H1 (cell line): ENCODE results near the gene SLC12A5. TPM values are rescaled to one million over a fixed set of nuclear protein-coding genes. Genes with fewer than 3 reads are reported as not detected.

Source experiments
- CTCF ChIA-PET: fragments of 300-600 bp; sonication (Branson Sonifier 250); formaldehyde crosslinking; loops from one replicate; lab custom pipeline; 2021; ENCODE audit not compliant: partially characterized antibody; lab: Charles Lee
- POLR2A ChIA-PET: fragments of 300-600 bp; sonication (Branson Sonifier 250); formaldehyde crosslinking; loops from one replicate; lab custom pipeline; 2021; ENCODE audit warnings: inconsistent platforms; ENCODE audit not compliant: partially characterized antibody; lab: Charles Lee
- DNase-seq, 2 experiments: peaks; one replicate each; pipeline versions ENCODE4 v3.0.0 to v3.0.0-alpha.2; 2010 to 2022; ENCODE audit warnings: low spot score in 2 of 2, low read depth in 1 of 2, mixed read lengths in 1 of 2
- FAIRE-seq: peaks from 2 replicates; lab custom pipeline; 2011; peaks lifted over from hg19 to GRCh38; lab: Jason Lieb, UNC
- H2AFZ ChIP-seq: 2 replicates; pipeline ENCODE4 v1.8.1; 2012; ENCODE audit warnings: low read length, inconsistent platforms
- H2AK5ac ChIP-seq: 2 replicates; pipeline ENCODE4 v1.6.1; 2013; ENCODE audit warnings: low read depth, low read length
- H2BK120ac ChIP-seq: replicated peaks from 2 replicates; pipeline ENCODE3; 2013; ENCODE audit warnings: low read depth, low read length, inconsistent platforms
- H2BK12ac ChIP-seq: 2 replicates; pipeline ENCODE4 v1.6.1; 2013; ENCODE audit warnings: low read depth, low read length
- H2BK15ac ChIP-seq: 2 replicates; pipeline ENCODE4 v1.6.1; 2013; ENCODE audit warnings: low read length
- H2BK20ac ChIP-seq: 2 replicates; pipeline ENCODE4 v1.6.1; 2013; ENCODE audit warnings: low read length
- H2BK5ac ChIP-seq: 2 replicates; pipeline ENCODE4 v1.6.1; 2013; ENCODE audit warnings: low read depth, low read length
- H3K14ac ChIP-seq: 2 replicates; pipeline ENCODE4 v1.6.1; 2013; ENCODE audit warnings: inconsistent platforms; ENCODE audit not compliant: insufficient read length
- H3K18ac ChIP-seq: 2 replicates; pipeline ENCODE4 v1.6.1; 2013; ENCODE audit warnings: low read length; ENCODE audit errors: extremely low read depth
- H3K23ac ChIP-seq: 2 replicates; pipeline ENCODE4 v1.6.1; 2013; ENCODE audit warnings: inconsistent platforms; ENCODE audit not compliant: insufficient read length
- H3K23me2 ChIP-seq: 2 replicates; pipeline ENCODE4 v1.6.1; 2013; ENCODE audit warnings: low read depth, low read length
- H3K27ac ChIP-seq: 2 replicates; pipeline ENCODE4 v1.6.1; 2011; ENCODE audit warnings: low read depth, low read length, inconsistent platforms
- H3K27me3 ChIP-seq, 4 experiments: replicated peaks in 1 of 4; 1 replicate in 1 of 4; 2 replicates in 3 of 4; pipeline versions ENCODE4 v1.6.1 to v1.8.1; 2011 to 2013; ENCODE audit warnings: low read length in 3 of 4, mild to moderate bottlenecking in 3 of 4, inconsistent platforms in 2 of 4, mixed read lengths in 2 of 4, moderate library complexity in 1 of 4; ENCODE audit not compliant: control insufficient read depth in 3 of 4, insufficient read depth in 3 of 4; ENCODE audit errors: extremely low read depth in 1 of 4
- H3K36me3 ChIP-seq, 4 experiments: 2 replicates each; pipeline versions ENCODE4 v1.6.1 to v1.8.1; 2011 to 2013; ENCODE audit warnings: mild to moderate bottlenecking in 4 of 4, low read length in 3 of 4, moderate library complexity in 2 of 4, control low read depth in 1 of 4, inconsistent platforms in 1 of 4; ENCODE audit not compliant: insufficient read depth in 4 of 4, control insufficient read depth in 2 of 4
- H3K4ac ChIP-seq: replicated peaks from 2 replicates; pipeline ENCODE3; 2013; ENCODE audit warnings: low read length, low read depth, mixed read lengths, inconsistent platforms; ENCODE audit not compliant: insufficient read length
- H3K4me1 ChIP-seq, 4 experiments: replicated peaks in 1 of 4; 1 replicate in 1 of 4; 2 replicates in 3 of 4; pipeline versions ENCODE4 v1.6.1 to v1.8.1; 2011 to 2013; ENCODE audit warnings: low read length in 3 of 4, inconsistent platforms in 2 of 4, mixed read lengths in 1 of 4; ENCODE audit not compliant: insufficient read depth in 4 of 4, control insufficient read depth in 3 of 4
- H3K4me2 ChIP-seq, 2 experiments: 2 replicates each; pipeline versions ENCODE4 v1.6.1 to v1.8.1; 2011 to 2013; ENCODE audit warnings: low read depth in 2 of 2, low read length in 2 of 2, control low read depth in 1 of 2, inconsistent platforms in 1 of 2, mild to moderate bottlenecking in 1 of 2; ENCODE audit not compliant: insufficient read depth in 1 of 2
- H3K4me3 ChIP-seq, 4 experiments: fragments of 200-600, 300-600 bp in 1 of 4; sonication (generic), shearing (Covaris generic), sonication (Bioruptor Twin) in 1 of 4; 2 replicates each; pipeline versions ENCODE4 v1.5.1 to v1.8.1; 2011 to 2016; ENCODE audit warnings: low read length in 4 of 4, low read depth in 3 of 4, control low read depth in 2 of 4, inconsistent platforms in 2 of 4, mild to moderate bottlenecking in 2 of 4, mixed read lengths in 1 of 4, moderate library complexity in 1 of 4; ENCODE audit not compliant: insufficient read depth in 2 of 4; ENCODE audit errors: extremely low read depth in 1 of 4
- H3K56ac ChIP-seq: replicated peaks from 2 replicates; pipeline ENCODE3; 2013; ENCODE audit warnings: low read depth, mild to moderate bottlenecking, mixed read lengths, low read length, inconsistent platforms; ENCODE audit not compliant: insufficient read length
- H3K79me1 ChIP-seq: 2 replicates; pipeline ENCODE4 v1.6.1; 2013; ENCODE audit warnings: low read depth, low read length, control low read depth
- H3K79me2 ChIP-seq, 2 experiments: 2 replicates each; pipeline versions ENCODE4 v1.6.1 to v1.8.1; 2012 to 2013; ENCODE audit warnings: low read length in 2 of 2, mild to moderate bottlenecking in 2 of 2, inconsistent platforms in 1 of 2; ENCODE audit not compliant: insufficient read depth in 2 of 2, control insufficient read depth in 1 of 2
- H3K9ac ChIP-seq, 4 experiments: replicated peaks in 1 of 4; 1 replicate in 1 of 4; 2 replicates in 3 of 4; pipeline versions ENCODE4 v1.6.1 to v1.8.1; 2011 to 2013; ENCODE audit warnings: low read depth in 3 of 4, low read length in 3 of 4, control low read depth in 2 of 4, mild to moderate bottlenecking in 2 of 4, moderate library complexity in 2 of 4, inconsistent platforms in 1 of 4; ENCODE audit errors: extremely low read depth in 1 of 4
- H3K9me3 ChIP-seq, 2 experiments: 2 replicates each; pipeline versions ENCODE4 v1.6.1 to v1.8.1; 2012 to 2013; ENCODE audit warnings: mild to moderate bottlenecking in 2 of 2, moderate library complexity in 2 of 2, control low read depth in 1 of 2, inconsistent platforms in 1 of 2, low read depth in 1 of 2, low read length in 1 of 2, mixed read lengths in 1 of 2; ENCODE audit not compliant: insufficient read depth in 2 of 2
- H4K20me1 ChIP-seq, 2 experiments: replicated peaks in 1 of 2; 2 replicates each; pipeline versions ENCODE3 to v1.8.1; 2011 to 2013; ENCODE audit warnings: inconsistent platforms in 2 of 2, low read length in 2 of 2, mild to moderate bottlenecking in 1 of 2; ENCODE audit not compliant: insufficient read depth in 2 of 2, control insufficient read depth in 1 of 2
- H4K5ac ChIP-seq: 2 replicates; pipeline ENCODE4 v1.6.1; 2013; ENCODE audit warnings: low read length, low read depth, mixed read lengths, inconsistent platforms; ENCODE audit not compliant: insufficient read length
- H4K8ac ChIP-seq: 2 replicates; pipeline ENCODE4 v1.8.0; 2013; ENCODE audit warnings: mild to moderate bottlenecking, moderate library complexity, low read length, inconsistent platforms; ENCODE audit not compliant: insufficient read depth; ENCODE audit errors: extremely low read depth
- H4K91ac ChIP-seq: replicated peaks from 2 replicates; pipeline ENCODE3; 2013; ENCODE audit warnings: low read length, mixed read lengths, inconsistent platforms; ENCODE audit not compliant: insufficient read length
- CTBP2 ChIP-seq: IDR thresholded peaks from 2 replicates; pipeline ENCODE4 v1.7.0; 2011; ENCODE audit warnings: borderline replicate concordance, mild to moderate bottlenecking, moderate library complexity, mixed read lengths, low read length; ENCODE audit not compliant: insufficient read depth, insufficient read length
- EZH2 ChIP-seq: fragments of 200-600 bp; sonication (generic); IDR thresholded peaks from 2 replicates; pipeline ENCODE4 v1.7.1; 2012; ENCODE audit warnings: low read depth, mild to moderate bottlenecking, moderate library complexity, low read length, inconsistent platforms; ENCODE audit not compliant: severe bottlenecking
- HDAC6 ChIP-seq: IDR thresholded peaks from one replicate; pipeline ENCODE4 v1.7.1; 2012; ENCODE audit warnings: low read depth, mild to moderate bottlenecking, inconsistent platforms, low read length, moderate library complexity
- NANOG ChIP-seq: IDR thresholded peaks from 2 replicates; pipeline ENCODE4 v1.6.1; 2011; ENCODE audit warnings: low read length, low read depth, mild to moderate bottlenecking, inconsistent platforms; ENCODE audit not compliant: insufficient read depth, poor library complexity, severe bottlenecking
- PHF8 ChIP-seq: fragments of 200-600 bp; sonication (generic); conservative IDR thresholded peaks from 2 replicates; pipeline ENCODE4 v1.7.1; 2012; ENCODE audit warnings: low read depth, mild to moderate bottlenecking, inconsistent platforms, low read length, moderate library complexity
- SIN3A ChIP-seq, 2 experiments: IDR thresholded peaks in 1 of 2; conservative IDR thresholded peaks in 1 of 2; 2 replicates each; pipeline ENCODE4 v1.6.1; 2011 to 2012; ENCODE audit warnings: low read length in 2 of 2, improper control_type of control experiment in 1 of 2, low read depth in 1 of 2, mild to moderate bottlenecking in 1 of 2
- WGBS, 2 experiments: shearing (Covaris generic) in 1 of 2; methylation state at CpG; one replicate each; pipeline versions ENCODE4 v1.1.6 to v1.1.7; 2013 to 2015; ENCODE audit warnings: low lambda C conversion rate in 2 of 2, mixed read lengths in 2 of 2, inconsistent platforms in 1 of 2, low coverage in 1 of 2, missing lambda C conversion rate in 1 of 2; ENCODE audit not compliant: insufficient replicate concordance in 2 of 2, insufficient coverage in 1 of 2, insufficient read length in 1 of 2; ENCODE audit errors: extremely low coverage in 1 of 2, missing lambda C conversion rate in 1 of 2; 5-methylcytosine and 5-hydroxymethylcytosine counted together
- polyA plus RNA-seq, 7 experiments: library from polyadenylated mRNA; depleted of rRNA in 3 of 7; stranded (reverse) in 5 of 7; unstranded in 2 of 7; fragments of >200 nt in 5 of 7; fragments of 200-250 nt in 2 of 7; gene quantifications; 1 replicate in 5 of 7; 2 replicates in 1 of 7; 4 replicates in 1 of 7; pipeline versions ENCODE4 v1.2.1 to v1.2.3, GENCODE V29; 2011 to 2013; ENCODE audit warnings: missing spikeins in 2 of 7, mixed read lengths in 2 of 7
- total RNA-seq: library from RNA; stranded (reverse); fragmentation: NEBNext Ultra II Directional; extraction: Animal tissue kit (Norgen Biotek cat#: 25700); gene quantifications from 2 replicates; pipeline ENCODE4 v1.2.1, GENCODE V29; 2021

Gene SLC12A5
- total and polyA plus RNA-seq, 2 of the 8 experiments (the other 6 are each of a cell fraction or from before 2014, with no cell fraction given): 1.9 to 7.3 TPM

DNA sequence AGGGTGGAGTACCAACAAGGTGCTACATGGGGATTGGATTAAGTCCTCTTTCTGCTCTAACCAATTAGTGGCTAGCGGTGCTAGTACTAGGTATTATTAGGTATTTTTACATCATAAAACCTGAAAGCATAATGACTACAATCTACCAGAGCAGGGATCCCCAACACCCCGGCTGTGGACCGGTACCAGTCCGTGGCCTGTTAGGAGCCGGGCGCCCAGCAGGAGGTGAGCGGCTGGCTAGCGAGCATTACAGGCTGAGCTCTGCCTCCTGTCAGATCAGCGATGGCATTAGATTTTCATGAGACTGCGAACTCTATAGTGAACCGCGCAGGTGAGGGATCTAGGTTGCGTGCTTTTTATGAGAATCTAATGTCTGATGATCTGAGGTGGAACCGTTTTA is 80.0 kb downstream of the SLC12A5 start:
- H3K4me1 ChIP-seq: no peaks in the 10 kb centered on the region
- H4K20me1 ChIP-seq: no peaks in the 10 kb centered on the region
- H2AFZ ChIP-seq: no peak overlapping the region
- H3K79me1 ChIP-seq: no peaks in the 10 kb centered on the region
- H2BK12ac ChIP-seq: no peak overlapping the region
- no peak overlapping the region for H3K4ac ChIP-seq
- POLR2A ChIA-PET: interaction anchor here (1.3 kb wide), 1 partner anchor 9 kb away, joined by 4 read pairs; the partner anchor contains the start of gene CD40
- no peaks in the 10 kb centered on the region for H3K36me3 ChIP-seq
- no peak overlapping the region for H3K56ac ChIP-seq
- WGBS, 2 experiments: 85% methylated on average over 14 of the region's 14 CpGs; no CpG with 5 or more reads in 1 of the 2 experiments
- no peak overlapping the region for H3K27ac ChIP-seq
- no peak overlapping the region for H3K18ac ChIP-seq
- H2BK120ac ChIP-seq: no peak overlapping the region
- H3K14ac ChIP-seq: no peak overlapping the region
- no peaks in the 10 kb centered on the region for H3K9me3 ChIP-seq
- H4K8ac ChIP-seq: no peak overlapping the region
- H3K9ac ChIP-seq: no peak overlapping the region
- no peak overlapping the region for H4K91ac ChIP-seq
- CTCF ChIA-PET: interaction anchor here (2.4 kb wide), 1 partner anchor 10 kb away, joined by 11 read pairs; no protein-coding TSS in a partner anchor
- H3K23me2 ChIP-seq: no peaks in the 10 kb centered on the region
- H2BK20ac ChIP-seq: no peak overlapping the region
- no peak overlapping the region for H3K4me3 ChIP-seq
- no peaks in the 10 kb centered on the region for H3K79me2 ChIP-seq
- H2BK5ac ChIP-seq: no peak overlapping the region
- no peak for DNase-seq
- H2AK5ac ChIP-seq: no peak overlapping the region
- H3K23ac ChIP-seq: no peak overlapping the region
- no peak overlapping the region for H4K5ac ChIP-seq
- TF ChIP-seq HDAC6: no peak
- no peak for TF ChIP-seq NANOG
- no peak for TF ChIP-seq PHF8
- TF ChIP-seq CTBP2: no peak
- no peak for TF ChIP-seq SIN3A (conservative IDR thresholded peaks at IDR 0.05 in 1 of 2, IDR thresholded peaks at IDR 0.05 in 1 of 2; ENCODE audit: low read depth in 1 of 2, low read length in 2 of 2)
- no peak for TF ChIP-seq EZH2
- no peak overlapping the region for H2BK15ac ChIP-seq
- peaks cover 0 to 3% (median 1%) of the 10 kb centered on the region in 4 experiments; a peak in 4 of 7 replicates for H3K27me3 ChIP-seq
- no peak for FAIRE-seq
- no peak overlapping the region for H3K4me2 ChIP-seq
